ENCODE measurements around the gene TMEM245. TPM values are rescaled to one million over a fixed set of nuclear protein-coding genes. Genes with fewer than 3 reads are reported as not detected.

Gene TMEM245
- total and polyA plus RNA-seq, 11 donors, result 16.7 to 174 (median 99.6) TPM

GRCh38 chr9:109046346-109046745 lies 73.4 kb downstream of the TMEM245 start:
- Histone ChIP-seq H3K36me3 (peaks cover 0 to 93% (median 76%) of the 10 kb centered on the region in 9 donors), H3K4me1 (peaks cover 0 to 5% (median 0%) of the 10 kb centered on the region in 12 donors), H3K27ac (no peak overlapping the region), H3K27me3 (no peaks in the 10 kb centered on the region), H3K9me3 (peaks cover 0 to 11% (median 0%) of the 10 kb centered on the region in 12 donors), H3K4me3 (no peak overlapping the region)
- no peak for TF ChIP-seq POLR2A (IDR thresholded peaks at IDR 0.05)
- TF ChIP-seq CTCF (IDR thresholded peaks at IDR 0.05), result no peak
- intact Hi-C loops (cut with DNase I), result loop anchor here in 1 of 10 donors (10.0 kb wide), 1 partner anchor 122 kb away; no protein-coding TSS in a partner anchor
- WGBS, 4 donors, result 76 to 89% (median 79%) methylated on average over 1 of the region's 1 CpG
- DNase-seq (no peak), ATAC-seq (no peak)

GRCh38 chr9:109043578-109043977 lies 76.2 kb downstream of the TMEM245 start:
- peak in 1 of 4 donors; percentile 44 for ATAC-seq
- no peak overlapping the region for H3K27ac ChIP-seq
- no peak overlapping the region for H3K4me3 ChIP-seq
- no peak for DNase-seq
- peaks cover 0 to 11% (median 0%) of the 10 kb centered on the region in 12 donors for H3K9me3 ChIP-seq
- H3K27me3 ChIP-seq, result no peaks in the 10 kb centered on the region
- H3K36me3 ChIP-seq, result peaks cover 0 to 78% (median 58%) of the 10 kb centered on the region in 9 donors
- TF ChIP-seq CTCF (IDR thresholded peaks at IDR 0.05) (no peak), POLR2A (IDR thresholded peaks at IDR 0.05) (no peak)
- intact Hi-C loops (cut with DNase I), result loop anchor here in 1 of 10 donors (10.0 kb wide), 1 partner anchor 119 kb away; no protein-coding TSS in a partner anchor
- no peaks in the 10 kb centered on the region for H3K4me1 ChIP-seq
- 82 to 95% (median 93%) methylated on average over 4 of the region's 4 CpGs for WGBS, 4 donors

- Histone ChIP-seq H3K27ac (no peak overlapping the region), H3K27me3 (no peaks in the 10 kb centered on the region), H3K9me3 (peaks cover 0 to 11% (median 0%) of the 10 kb centered on the region in 12 donors), H3K4me3 (no peak overlapping the region), H3K36me3 (peaks cover 0 to 58% (median 42%) of the 10 kb centered on the region in 9 donors), H3K4me1 (peaks cover 0 to 16% (median 12%) of the 10 kb centered on the region in 12 donors)
- WGBS, 4 donors, result 97 to 98% (median 98%) methylated on average over 4 of the region's 4 CpGs
- intact Hi-C loops (cut with DNase I), result loop anchor here in 1 of 10 donors (10.0 kb wide), 1 partner anchor 116 kb away; no protein-coding TSS in a partner anchor
- no peak for DNase-seq
- TF ChIP-seq POLR2A (IDR thresholded peaks at IDR 0.05), result no peak
- TF ChIP-seq CTCF (IDR thresholded peaks at IDR 0.05), result no peak
- no peak for ATAC-seq
These were observed 79.2 kb downstream of the TMEM245 start for GRCh38 chr9:109040571-109040970.

GRCh38 chr9:109039539-109039938 lies 80.2 kb downstream of the TMEM245 start:
- no peak for TF ChIP-seq POLR2A (IDR thresholded peaks at IDR 0.05)
- TF ChIP-seq CTCF (IDR thresholded peaks at IDR 0.05), result no peak
- 71 to 80% (median 73%) methylated on average over 4 of the region's 4 CpGs for WGBS, 4 donors
- H3K4me3 ChIP-seq, result no peak overlapping the region
- ATAC-seq (no peak), DNase-seq (no peak)
- intact Hi-C loops (cut with DNase I), result loop anchor here in 1 of 10 donors (5.0 kb wide), 1 partner anchor 107 kb away; the partner anchor contains the start of genes ABITRAM and ELP1
- no peak overlapping the region for H3K27ac ChIP-seq
- peaks cover 0 to 11% (median 0%) of the 10 kb centered on the region in 12 donors for H3K9me3 ChIP-seq
- H3K36me3 ChIP-seq, result peaks cover 0 to 55% (median 42%) of the 10 kb centered on the region in 9 donors
- H3K27me3 ChIP-seq, result no peaks in the 10 kb centered on the region
- peaks cover 0 to 22% (median 15%) of the 10 kb centered on the region in 12 donors for H3K4me1 ChIP-seq
